Measurements from ENCODE around the gene ZBTB7C.

ZBTB7C gene

DNA sequence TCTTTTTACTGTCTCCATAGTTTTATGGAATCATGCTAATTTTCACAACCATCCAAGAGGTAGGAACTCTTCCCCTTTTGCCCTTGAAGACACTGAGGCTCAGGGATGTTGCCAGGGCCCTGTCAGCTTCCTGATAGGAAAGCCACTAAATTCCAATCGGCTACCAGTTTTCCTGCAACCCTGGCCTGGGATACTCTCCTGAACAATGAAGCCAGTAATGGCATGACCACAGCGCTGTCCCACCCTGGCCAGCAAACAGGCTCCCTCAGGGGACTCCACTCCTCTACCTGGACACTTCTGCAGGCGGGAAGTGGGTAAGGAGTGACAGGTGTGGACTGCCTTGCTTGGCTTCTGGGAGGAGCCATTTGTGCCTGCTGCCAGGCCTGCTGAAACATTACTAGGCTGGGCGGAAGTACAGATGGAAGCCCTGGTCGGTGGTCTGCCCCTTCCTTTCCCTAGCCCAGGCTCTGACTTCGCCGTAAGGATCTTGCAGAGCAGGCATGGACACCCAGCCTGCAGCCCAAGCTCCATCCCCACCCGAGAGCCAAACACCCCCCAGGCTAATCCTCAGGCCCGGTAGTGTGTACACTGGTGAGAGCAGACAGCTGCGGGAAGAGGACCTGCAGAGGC is 400.0 kb downstream of the ZBTB7C start:
- no peak for TF ChIP-seq TAF1 (IDR thresholded peaks at IDR 0.05; ENCODE audit: borderline replicate concordance, insufficient read depth, low read length)
- TF ChIP-seq POLR2AphosphoS5 (IDR thresholded peaks at IDR 0.05; ENCODE audit: low read depth, low read length): no peak
- TF ChIP-seq FOXP2 (optimal IDR thresholded peaks at IDR 0.05; ENCODE audit: borderline replicate concordance, extremely low read depth, extremely low read length, insufficient read depth): no peak
- no peak for TF ChIP-seq SIN3A (IDR thresholded peaks at IDR 0.05; ENCODE audit: borderline replicate concordance, insufficient read depth, low read length)
- TF ChIP-seq, protein P1, sequence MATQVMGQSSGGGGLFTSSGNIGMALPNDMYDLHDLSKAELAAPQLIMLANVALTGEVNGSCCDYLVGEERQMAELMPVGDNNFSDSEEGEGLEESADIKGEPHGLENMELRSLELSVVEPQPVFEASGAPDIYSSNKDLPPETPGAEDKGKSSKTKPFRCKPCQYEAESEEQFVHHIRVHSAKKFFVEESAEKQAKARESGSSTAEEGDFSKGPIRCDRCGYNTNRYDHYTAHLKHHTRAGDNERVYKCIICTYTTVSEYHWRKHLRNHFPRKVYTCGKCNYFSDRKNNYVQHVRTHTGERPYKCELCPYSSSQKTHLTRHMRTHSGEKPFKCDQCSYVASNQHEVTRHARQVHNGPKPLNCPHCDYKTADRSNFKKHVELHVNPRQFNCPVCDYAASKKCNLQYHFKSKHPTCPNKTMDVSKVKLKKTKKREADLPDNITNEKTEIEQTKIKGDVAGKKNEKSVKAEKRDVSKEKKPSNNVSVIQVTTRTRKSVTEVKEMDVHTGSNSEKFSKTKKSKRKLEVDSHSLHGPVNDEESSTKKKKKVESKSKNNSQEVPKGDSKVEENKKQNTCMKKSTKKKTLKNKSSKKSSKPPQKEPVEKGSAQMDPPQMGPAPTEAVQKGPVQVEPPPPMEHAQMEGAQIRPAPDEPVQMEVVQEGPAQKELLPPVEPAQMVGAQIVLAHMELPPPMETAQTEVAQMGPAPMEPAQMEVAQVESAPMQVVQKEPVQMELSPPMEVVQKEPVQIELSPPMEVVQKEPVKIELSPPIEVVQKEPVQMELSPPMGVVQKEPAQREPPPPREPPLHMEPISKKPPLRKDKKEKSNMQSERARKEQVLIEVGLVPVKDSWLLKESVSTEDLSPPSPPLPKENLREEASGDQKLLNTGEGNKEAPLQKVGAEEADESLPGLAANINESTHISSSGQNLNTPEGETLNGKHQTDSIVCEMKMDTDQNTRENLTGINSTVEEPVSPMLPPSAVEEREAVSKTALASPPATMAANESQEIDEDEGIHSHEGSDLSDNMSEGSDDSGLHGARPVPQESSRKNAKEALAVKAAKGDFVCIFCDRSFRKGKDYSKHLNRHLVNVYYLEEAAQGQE (IDR thresholded peaks at IDR 0.05; ENCODE audit: insufficient read depth in 1 of 2, low read depth in 2 of 2, low read length in 2 of 2): no peak

DNA sequence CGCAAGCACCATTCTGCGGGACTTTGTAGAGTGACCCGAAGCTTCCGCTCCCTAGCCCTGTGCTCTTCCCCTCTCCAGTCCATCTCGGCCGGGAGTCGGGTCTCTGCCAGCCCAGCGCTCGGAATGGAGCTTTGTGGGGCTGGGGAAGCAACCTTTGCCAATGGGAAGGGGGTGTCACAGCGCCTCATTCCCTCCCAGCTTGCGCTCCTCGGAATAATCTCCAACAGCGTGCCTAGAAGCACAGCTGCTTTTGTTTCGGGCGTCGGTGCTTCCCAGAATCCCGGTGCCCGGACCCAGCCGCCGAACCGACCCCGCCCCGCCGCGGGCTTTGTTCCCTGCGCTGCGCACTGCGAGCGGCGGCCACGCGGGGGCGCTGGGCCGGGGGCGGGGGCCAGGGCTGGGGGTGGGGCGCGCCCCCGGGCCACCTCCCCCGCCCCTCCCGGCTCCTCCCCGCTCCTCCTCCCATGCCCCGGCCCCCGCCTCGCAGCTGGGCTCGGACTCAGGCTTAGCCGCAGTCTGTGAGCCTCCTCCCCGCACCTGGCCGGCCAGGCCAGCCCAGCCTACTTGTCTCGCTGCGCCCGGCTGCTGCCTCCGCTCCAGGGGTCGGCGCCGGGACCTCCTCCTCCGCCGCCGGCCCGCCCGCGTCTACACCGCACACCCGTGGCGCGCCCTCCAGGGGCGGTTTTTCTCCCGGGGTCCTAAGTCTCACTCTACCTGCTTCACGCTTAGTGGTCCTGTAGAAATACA is 401.1 kb downstream of the ZBTB7C start:
- TF ChIP-seq POLR2AphosphoS5 (IDR thresholded peaks at IDR 0.05; ENCODE audit: low read depth, low read length) (no peak), TAF1 (IDR thresholded peaks at IDR 0.05; ENCODE audit: borderline replicate concordance, insufficient read depth, low read length) (no peak)

DNA sequence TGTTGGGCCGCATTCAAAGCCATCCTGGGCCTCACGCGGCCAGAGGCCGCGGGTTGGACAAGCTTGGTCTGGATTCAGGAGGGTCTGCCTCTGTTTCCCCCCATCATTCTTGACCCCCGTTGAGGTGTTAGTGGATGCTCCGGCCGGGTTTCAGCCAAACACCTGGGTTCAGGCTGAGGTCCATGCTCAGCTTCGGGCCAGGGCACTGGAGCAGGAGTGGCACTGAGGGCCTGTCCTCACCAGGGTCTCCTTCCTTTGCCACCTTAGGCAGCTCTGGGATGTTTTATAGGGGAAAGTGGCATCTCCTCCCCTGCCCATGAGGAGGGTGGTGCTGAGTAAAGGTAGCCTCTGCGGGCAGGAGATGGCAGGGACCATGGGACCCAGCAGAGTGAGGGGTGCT is 401.8 kb downstream of the ZBTB7C start:
- TF ChIP-seq, protein P1 (IDR thresholded peaks at IDR 0.05; ENCODE audit: insufficient read depth in 1 of 2, low read depth in 2 of 2, low read length in 2 of 2): no peak
- no peak for TF ChIP-seq SIN3A (IDR thresholded peaks at IDR 0.05; ENCODE audit: borderline replicate concordance, insufficient read depth, low read length)

DNA sequence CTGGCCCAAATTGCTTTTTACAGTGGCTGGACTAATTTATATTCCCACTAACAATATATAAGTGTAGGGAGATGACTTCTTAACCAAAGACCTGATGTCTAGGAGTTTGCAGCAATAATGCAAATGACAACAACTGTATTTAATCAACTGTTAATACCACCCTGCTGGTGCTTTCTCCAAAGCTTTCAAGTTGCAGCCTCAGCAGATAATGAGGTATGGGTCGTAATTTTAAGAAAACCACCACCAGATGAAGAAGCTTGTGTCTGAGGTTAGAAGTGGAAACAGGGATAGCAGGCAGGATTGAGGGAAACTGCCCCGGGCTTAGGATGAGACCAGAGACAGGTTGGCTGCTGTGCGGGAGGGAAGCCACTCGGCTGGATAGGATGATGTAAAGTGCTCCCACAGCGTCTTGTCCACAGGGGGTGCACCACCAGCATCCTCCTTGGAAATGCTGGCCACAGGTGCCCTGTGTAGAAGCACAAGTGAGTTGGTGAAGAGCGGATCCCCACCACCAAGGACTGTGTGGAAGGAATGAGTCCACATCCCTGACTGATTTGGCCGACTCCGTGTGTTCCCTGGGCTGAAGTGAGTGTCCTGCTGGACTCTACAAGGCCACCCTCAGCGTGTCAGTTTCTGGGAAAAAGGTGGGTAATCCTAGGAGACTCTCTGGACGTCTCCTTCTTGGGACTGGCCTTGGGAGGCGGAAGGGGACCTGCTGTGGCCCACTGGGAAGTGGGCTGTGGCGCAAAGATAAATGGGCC is 402.6 kb downstream of the ZBTB7C start:
- TF ChIP-seq POLR2AphosphoS5 (IDR thresholded peaks at IDR 0.05; ENCODE audit: low read depth, low read length) (no peak), FOXP2 (optimal IDR thresholded peaks at IDR 0.05; ENCODE audit: borderline replicate concordance, extremely low read depth, extremely low read length, insufficient read depth) (no peak)

DNA sequence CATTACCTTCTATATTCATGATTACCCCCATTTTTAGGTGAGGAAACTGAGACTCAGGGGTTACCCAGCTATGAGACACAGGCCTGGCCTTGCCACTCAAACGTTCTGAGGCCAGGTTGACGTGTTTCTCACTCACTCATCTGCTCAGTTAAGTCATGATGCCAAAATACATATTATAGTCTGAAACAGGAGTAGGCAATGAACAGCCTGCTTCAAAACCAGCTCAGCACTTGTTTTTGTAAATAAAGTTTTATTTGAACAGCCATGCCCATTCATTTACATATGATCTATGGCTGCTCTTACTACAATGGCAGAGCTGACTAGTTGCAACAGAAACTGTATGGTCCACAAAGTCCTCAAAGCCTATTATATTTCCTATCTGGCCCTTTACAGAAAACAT is 404.6 kb downstream of the ZBTB7C start:
- TF ChIP-seq, protein P1 (IDR thresholded peaks at IDR 0.05; ENCODE audit: insufficient read depth in 1 of 2, low read depth in 2 of 2, low read length in 2 of 2): no peak
- TF ChIP-seq POLR2AphosphoS5 (IDR thresholded peaks at IDR 0.05; ENCODE audit: low read depth, low read length): no peak
- no peak for TF ChIP-seq FOXP2 (optimal IDR thresholded peaks at IDR 0.05; ENCODE audit: borderline replicate concordance, extremely low read depth, extremely low read length, insufficient read depth)
- no peak for TF ChIP-seq SIN3A (IDR thresholded peaks at IDR 0.05; ENCODE audit: borderline replicate concordance, insufficient read depth, low read length)
- no peak for TF ChIP-seq TAF1 (IDR thresholded peaks at IDR 0.05; ENCODE audit: borderline replicate concordance, insufficient read depth, low read length)
